ENCODE results near the gene PNKP. TPM values are rescaled to one million over a fixed set of nuclear protein-coding genes. Genes with fewer than 3 reads are reported as not detected.

The PNKP gene
- total RNA-seq, 2 experiments from 2014 or later: 58.8 to 65.9 TPM

DNA sequence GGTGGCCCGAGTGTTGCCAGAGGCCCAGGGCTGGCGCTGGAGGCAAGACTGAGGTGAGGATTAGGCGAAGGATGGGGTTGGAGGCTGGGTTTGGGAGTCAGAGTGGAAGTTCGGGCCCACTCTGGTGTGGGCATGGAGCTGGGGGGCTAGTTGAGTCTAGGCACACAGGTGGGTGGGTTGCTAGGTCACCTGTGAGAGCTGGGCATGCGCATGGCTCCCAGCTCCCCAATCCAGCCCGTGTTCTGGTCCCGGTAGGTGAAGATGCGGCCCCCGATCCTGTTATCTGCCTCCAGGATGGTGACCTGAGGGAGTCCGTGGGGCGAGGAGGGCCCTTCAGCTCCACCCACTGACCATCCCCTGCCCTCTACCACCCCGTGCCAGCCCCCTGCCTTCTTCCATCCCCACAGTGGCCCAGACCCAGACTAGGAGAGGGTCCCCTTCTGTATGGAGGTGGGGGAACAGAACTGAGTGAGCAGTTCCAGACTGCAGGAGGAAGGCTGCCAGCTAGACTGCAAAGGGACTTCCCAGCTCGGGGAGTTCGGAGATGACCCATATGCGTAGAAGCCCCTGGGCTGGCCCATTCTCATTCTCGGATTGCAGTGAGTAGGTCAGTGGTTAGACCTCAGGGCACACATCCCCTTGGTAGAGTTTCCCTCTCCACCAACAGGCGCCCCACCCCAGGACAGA is 27.6 kb upstream of the PNKP start:
- no peaks in the 10 kb centered on the region for H3K9me3 Mint-ChIP-seq
- CTCF ChIA-PET: interaction anchor here (1.7 kb wide), 1 partner anchor 222 kb away, joined by 4 read pairs; no protein-coding TSS in a partner anchor
- H3K4me1 Mint-ChIP-seq (ENCODE audit: low read depth): peaks cover 58% of the 10 kb centered on the region
- peaks cover 2% of the 10 kb centered on the region for H3K36me3 Mint-ChIP-seq (ENCODE audit: low read depth)
- peak overlapping the region; percentile 75 for H3K4me3 Mint-ChIP-seq
- intact Hi-C loops (cut with micrococcal nuclease): loop anchor here (5.0 kb wide), 1 partner anchor 37 kb away; no protein-coding TSS in a partner anchor
- H3K27ac Mint-ChIP-seq: peak overlapping the region; percentile 96
- POLR2A ChIA-PET: interaction anchor here (0.9 to 8.9 kb wide), 7 partner anchors 12 to 88 kb away, joined by 3 to 59 read pairs (median 5); partner anchors contain the start of genes ATF5 and NUP62
- H3K27me3 Mint-ChIP-seq: no peaks in the 10 kb centered on the region
- ATAC-seq: no peak
- TF ChIP-seq, protein P1, sequence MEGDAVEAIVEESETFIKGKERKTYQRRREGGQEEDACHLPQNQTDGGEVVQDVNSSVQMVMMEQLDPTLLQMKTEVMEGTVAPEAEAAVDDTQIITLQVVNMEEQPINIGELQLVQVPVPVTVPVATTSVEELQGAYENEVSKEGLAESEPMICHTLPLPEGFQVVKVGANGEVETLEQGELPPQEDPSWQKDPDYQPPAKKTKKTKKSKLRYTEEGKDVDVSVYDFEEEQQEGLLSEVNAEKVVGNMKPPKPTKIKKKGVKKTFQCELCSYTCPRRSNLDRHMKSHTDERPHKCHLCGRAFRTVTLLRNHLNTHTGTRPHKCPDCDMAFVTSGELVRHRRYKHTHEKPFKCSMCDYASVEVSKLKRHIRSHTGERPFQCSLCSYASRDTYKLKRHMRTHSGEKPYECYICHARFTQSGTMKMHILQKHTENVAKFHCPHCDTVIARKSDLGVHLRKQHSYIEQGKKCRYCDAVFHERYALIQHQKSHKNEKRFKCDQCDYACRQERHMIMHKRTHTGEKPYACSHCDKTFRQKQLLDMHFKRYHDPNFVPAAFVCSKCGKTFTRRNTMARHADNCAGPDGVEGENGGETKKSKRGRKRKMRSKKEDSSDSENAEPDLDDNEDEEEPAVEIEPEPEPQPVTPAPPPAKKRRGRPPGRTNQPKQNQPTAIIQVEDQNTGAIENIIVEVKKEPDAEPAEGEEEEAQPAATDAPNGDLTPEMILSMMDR (IDR thresholded peaks at IDR 0.05): no peak
- peak; percentile 68 for DNase-seq

GRCh38 chr19:49894011-49894664 is 26.8 kb upstream of the PNKP start:
- H3K27ac Mint-ChIP-seq: peak overlapping the region; percentile 96
- TF ChIP-seq, protein P1 (IDR thresholded peaks at IDR 0.05): no peak
- ChIA-PET POLR2A (interaction anchor here (0.6 to 8.9 kb wide), 5 partner anchors 12 to 889 kb away, joined by 3 to 48 read pairs (median 4); partner anchors contain the start of genes ATF5 and NUP62), CTCF (interaction anchor here (1.7 kb wide), 1 partner anchor 221 kb away, joined by 4 read pairs; no protein-coding TSS in a partner anchor)
- H3K4me3 Mint-ChIP-seq: peak overlapping the region; percentile 75
- peaks cover 6% of the 10 kb centered on the region for H3K36me3 Mint-ChIP-seq (ENCODE audit: low read depth)
- DNase-seq (no peak), ATAC-seq (no peak)
- intact Hi-C loops (cut with micrococcal nuclease): no loop called here
- no peaks in the 10 kb centered on the region for H3K9me3 Mint-ChIP-seq
- H3K4me1 Mint-ChIP-seq (ENCODE audit: low read depth): peaks cover 64% of the 10 kb centered on the region
- no peaks in the 10 kb centered on the region for H3K27me3 Mint-ChIP-seq

DNA sequence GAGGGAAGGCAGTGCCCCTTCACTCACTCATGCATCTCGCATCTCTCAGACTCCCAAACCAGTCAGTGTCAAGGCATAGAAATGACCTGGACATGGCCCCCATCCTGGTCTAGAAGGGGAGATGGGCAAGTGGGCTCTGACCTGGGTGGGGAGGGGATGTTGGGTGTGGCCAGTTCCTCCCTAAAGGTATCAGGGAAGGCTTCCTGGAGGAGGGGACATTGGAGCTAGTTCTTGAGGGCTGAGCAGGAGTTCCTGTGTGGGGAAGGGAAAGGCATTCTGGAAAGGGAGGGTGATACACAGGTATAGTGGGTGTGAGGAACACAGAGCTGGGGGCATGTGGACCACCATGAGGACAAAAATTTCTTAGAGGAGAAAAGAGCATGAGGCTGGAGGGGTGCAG is 25.3 kb upstream of the PNKP start:
- Mint-ChIP-seq H3K4me3 (no peak overlapping the region), H3K4me1 (ENCODE audit: low read depth) (peaks cover 58% of the 10 kb centered on the region), H3K9me3 (no peaks in the 10 kb centered on the region), H3K27ac (peak overlapping the region; percentile 33), H3K27me3 (no peaks in the 10 kb centered on the region), H3K36me3 (ENCODE audit: low read depth) (peaks cover 11% of the 10 kb centered on the region)
- ChIA-PET POLR2A (interaction anchor here (0.6 to 8.9 kb wide), 2 partner anchors 35 to 925 kb away, joined by 3 to 48 read pairs; partner anchors contain the start of genes ATF5 and NUP62), CTCF (no interaction called here)
- intact Hi-C loops (cut with micrococcal nuclease): no loop called here
- TF ChIP-seq, protein P1 (IDR thresholded peaks at IDR 0.05): no peak
- ATAC-seq (no peak), DNase-seq (no peak)

DNA sequence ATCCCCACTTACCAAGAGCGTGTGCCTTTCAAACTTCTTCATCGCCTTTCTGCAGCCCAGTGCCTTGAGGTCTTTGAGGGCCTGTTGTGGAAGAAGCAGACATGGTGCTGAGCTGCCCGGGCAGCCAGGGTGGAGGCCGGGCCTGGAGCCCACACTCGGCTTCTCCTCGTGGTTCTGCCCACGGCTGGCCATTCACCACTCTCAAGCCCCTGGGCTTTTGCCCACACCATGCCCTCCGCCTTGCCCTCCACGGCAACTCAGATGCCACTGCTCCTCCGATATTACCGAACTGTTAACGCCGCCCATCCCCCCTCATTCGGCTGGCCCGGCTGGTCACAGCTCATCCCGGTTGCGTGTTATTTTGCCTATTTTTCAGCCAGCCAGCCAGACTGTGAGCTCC is 24.0 kb upstream of the PNKP start:
- peak overlapping the region; percentile 34 for H3K27ac Mint-ChIP-seq
- no peaks in the 10 kb centered on the region for H3K9me3 Mint-ChIP-seq
- intact Hi-C loops (cut with micrococcal nuclease): no loop called here
- DNase-seq (no peak), ATAC-seq (no peak)
- no peak overlapping the region for H3K4me3 Mint-ChIP-seq
- TF ChIP-seq, protein P1 (IDR thresholded peaks at IDR 0.05): no peak
- H3K4me1 Mint-ChIP-seq (ENCODE audit: low read depth): peaks cover 45% of the 10 kb centered on the region
- CTCF ChIA-PET: interaction anchor here (1.8 to 2.7 kb wide), 2 partner anchors 10 to 14 kb away, joined by 10 read pairs; no protein-coding TSS in a partner anchor
- H3K36me3 Mint-ChIP-seq (ENCODE audit: low read depth): peaks cover 11% of the 10 kb centered on the region
- H3K27me3 Mint-ChIP-seq: no peaks in the 10 kb centered on the region
- POLR2A ChIA-PET: interaction anchor here (1.1 to 8.9 kb wide), 3 partner anchors 15 to 37 kb away, joined by 4 to 48 read pairs (median 9); partner anchors contain the start of genes AKT1S1, ATF5 and NUP62
